ENCODE data around the gene PRDM16. TPM values are rescaled to one million over a fixed set of nuclear protein-coding genes. Genes with fewer than 3 reads are reported as not detected.

Gene PRDM16
- total RNA-seq, 1 experiment from 2014 or later, result 5.3 TPM

GRCh38 chr1:3479511-3480368 is 410.7 kb downstream of the PRDM16 start:
- Histone ChIP-seq H3K9me3 (no peaks in the 10 kb centered on the region), H3K4me1 (0 out of 2 replicates have a peak, but pooled peaks cover 3% of the 10 kb centered on the region), H3K4me3 (ENCODE audit: low read depth, low read length) (no peak overlapping the region), H3K36me3 (ENCODE audit: control insufficient read depth, insufficient read depth, low read length) (no peaks in the 10 kb centered on the region), H3K27me3 (replicated peaks; ENCODE audit: control insufficient read depth, insufficient read depth, low read length) (no peaks in the 10 kb centered on the region)
- Mint-ChIP-seq H3K4me3 (ENCODE audit: unreplicated experiment) (no peak overlapping the region), H3K27me3 (ENCODE audit: insufficient read depth, unreplicated experiment) (no peaks in the 10 kb centered on the region), H3K36me3 (ENCODE audit: insufficient read depth, unreplicated experiment) (peaks cover 16% of the 10 kb centered on the region), H3K4me1 (ENCODE audit: low read depth, unreplicated experiment) (no peaks in the 10 kb centered on the region), H3K9me3 (ENCODE audit: unreplicated experiment) (no peaks in the 10 kb centered on the region), H3K27ac (ENCODE audit: unreplicated experiment) (no peak overlapping the region)
- POLR2A ChIA-PET, result no interaction called here
- intact Hi-C loops (cut with micrococcal nuclease; ENCODE audit: unreplicated experiment), result no loop called here
- no peak for DNase-seq
- TF ChIP-seq CTCF (IDR thresholded peaks at IDR 0.05; ENCODE audit: insufficient read depth in 1 of 2, low read depth in 1 of 2, low read length in 1 of 2, severe bottlenecking in 1 of 2, unreplicated experiment in 1 of 2), result no peak
- CTCF ChIA-PET, result no interaction called here
- no TSS peak for BruUV-seq (replicated peaks)

- Histone ChIP-seq H3K4me1 (0 out of 2 replicates have a peak, but pooled peaks cover 3% of the 10 kb centered on the region), H3K36me3 (ENCODE audit: control insufficient read depth, insufficient read depth, low read length) (no peaks in the 10 kb centered on the region), H3K4me3 (ENCODE audit: low read depth, low read length) (no peak overlapping the region), H3K27me3 (replicated peaks; ENCODE audit: control insufficient read depth, insufficient read depth, low read length) (no peaks in the 10 kb centered on the region), H3K9me3 (no peaks in the 10 kb centered on the region)
- ChIA-PET CTCF (no interaction called here), POLR2A (no interaction called here)
- Mint-ChIP-seq H3K36me3 (ENCODE audit: insufficient read depth, unreplicated experiment) (peaks cover 17% of the 10 kb centered on the region), H3K27ac (ENCODE audit: unreplicated experiment) (no peak overlapping the region), H3K27me3 (ENCODE audit: insufficient read depth, unreplicated experiment) (no peaks in the 10 kb centered on the region), H3K4me3 (ENCODE audit: unreplicated experiment) (no peak overlapping the region), H3K4me1 (ENCODE audit: low read depth, unreplicated experiment) (no peaks in the 10 kb centered on the region), H3K9me3 (ENCODE audit: unreplicated experiment) (no peaks in the 10 kb centered on the region)
- no peak for DNase-seq
- intact Hi-C loops (cut with micrococcal nuclease; ENCODE audit: unreplicated experiment), result no loop called here
- TF ChIP-seq CTCF (IDR thresholded peaks at IDR 0.05; ENCODE audit: insufficient read depth in 1 of 2, low read depth in 1 of 2, low read length in 1 of 2, severe bottlenecking in 1 of 2, unreplicated experiment in 1 of 2), result no peak
- no TSS peak for BruUV-seq (replicated peaks)
Observed at GRCh38 chr1:3480369-3480719, 411.3 kb downstream of the PRDM16 start.

GRCh38 chr1:3481046-3481445 is 412.0 kb downstream of the PRDM16 start:
- Mint-ChIP-seq H3K4me1 (ENCODE audit: low read depth, unreplicated experiment) (no peaks in the 10 kb centered on the region), H3K27me3 (ENCODE audit: insufficient read depth, unreplicated experiment) (no peaks in the 10 kb centered on the region), H3K36me3 (ENCODE audit: insufficient read depth, unreplicated experiment) (peaks cover 17% of the 10 kb centered on the region), H3K9me3 (ENCODE audit: unreplicated experiment) (no peaks in the 10 kb centered on the region), H3K27ac (ENCODE audit: unreplicated experiment) (no peak overlapping the region), H3K4me3 (ENCODE audit: unreplicated experiment) (no peak overlapping the region)
- Histone ChIP-seq H3K4me3 (ENCODE audit: low read depth, low read length) (no peak overlapping the region), H3K36me3 (ENCODE audit: control insufficient read depth, insufficient read depth, low read length) (no peaks in the 10 kb centered on the region), H3K9me3 (no peaks in the 10 kb centered on the region), H3K4me1 (0 out of 2 replicates have a peak, but pooled peaks cover 3% of the 10 kb centered on the region), H3K27me3 (replicated peaks; ENCODE audit: control insufficient read depth, insufficient read depth, low read length) (no peaks in the 10 kb centered on the region)
- intact Hi-C loops (cut with micrococcal nuclease; ENCODE audit: unreplicated experiment), result no loop called here
- CTCF ChIA-PET, result no interaction called here
- DNase-seq, result no peak
- TF ChIP-seq CTCF (IDR thresholded peaks at IDR 0.05; ENCODE audit: insufficient read depth in 1 of 2, low read depth in 1 of 2, low read length in 1 of 2, severe bottlenecking in 1 of 2, unreplicated experiment in 1 of 2), result no peak
- BruUV-seq (replicated peaks), result no TSS peak
- POLR2A ChIA-PET, result interaction anchor here (0.6 kb wide), 1 partner anchor 139 kb away, joined by 3 read pairs; no protein-coding TSS in a partner anchor
